Neuronal stem cell (in vitro differentiated cells): Measurements from ENCODE around the gene ZNF280B.
"Not testable (repeated sequence)": the region's sequence is repeated elsewhere in the genome, so short reads cannot be mapped to it uniquely, and the experiment has no call there.

Source experiments
- DNase-seq: peaks from one replicate; pipeline ENCODE4 v3.0.0-alpha.2; 2013; ENCODE audit warnings: low spot score
- H2AFZ ChIP-seq: one replicate; pipeline ENCODE4 v1.6.1; 2013; ENCODE audit warnings: mild to moderate bottlenecking, low read length, inconsistent platforms
- H2AK5ac ChIP-seq: 2 replicates; pipeline ENCODE4 v1.6.1; 2013; ENCODE audit warnings: low read depth, mild to moderate bottlenecking, inconsistent platforms, low read length, moderate library complexity, mixed read lengths
- H2BK120ac ChIP-seq: 2 replicates; pipeline ENCODE4 v1.6.1; 2013; ENCODE audit warnings: low read depth, mild to moderate bottlenecking, inconsistent platforms, low read length, moderate library complexity, mixed read lengths
- H2BK12ac ChIP-seq: one replicate; pipeline ENCODE4 v1.6.1; 2013; ENCODE audit warnings: low read length, inconsistent platforms
- H2BK15ac ChIP-seq: 2 replicates; pipeline ENCODE4 v1.6.1; 2013; ENCODE audit warnings: mild to moderate bottlenecking, low read length, inconsistent platforms, mixed read lengths
- H2BK5ac ChIP-seq: one replicate; pipeline ENCODE4 v1.6.1; 2013; ENCODE audit warnings: inconsistent platforms, mild to moderate bottlenecking, low read length, moderate library complexity
- H3K14ac ChIP-seq: one replicate; pipeline ENCODE4 v1.6.1; 2013; ENCODE audit warnings: low read length, inconsistent platforms
- H3K18ac ChIP-seq: 2 replicates; pipeline ENCODE4 v1.6.1; 2013; ENCODE audit warnings: low read length, inconsistent platforms
- H3K23ac ChIP-seq: 2 replicates; pipeline ENCODE4 v1.6.1; 2013; ENCODE audit warnings: low read depth, mild to moderate bottlenecking, mixed read lengths, low read length, inconsistent platforms; ENCODE audit not compliant: poor library complexity
- H3K27ac ChIP-seq: replicated peaks from 3 replicates; pipeline ENCODE4 v1.5.1; 2013; ENCODE audit warnings: low read length, inconsistent platforms
- H3K27me3 ChIP-seq, 3 experiments: 2 replicates each; pipeline ENCODE4 v1.6.1; 2013; ENCODE audit warnings: low read length in 3 of 3, mild to moderate bottlenecking in 2 of 3, inconsistent platforms in 1 of 3, low read depth in 1 of 3, mixed read lengths in 1 of 3, moderate library complexity in 1 of 3; ENCODE audit not compliant: control insufficient read depth in 3 of 3, insufficient read depth in 3 of 3
- H3K36me3 ChIP-seq, 2 donors: replicated peaks in 1 of 2; 2 replicates each; pipeline ENCODE4 v1.6.1; 2013; ENCODE audit warnings: low read length in 2 of 2; ENCODE audit not compliant: control insufficient read depth in 2 of 2, insufficient read depth in 2 of 2
- H3K4ac ChIP-seq: 2 replicates; pipeline ENCODE4 v1.6.1; 2013; ENCODE audit warnings: inconsistent platforms, mild to moderate bottlenecking, low read length, moderate library complexity
- H3K4me1 ChIP-seq, 2 donors: 1 replicate in 1 of 2; 2 replicates in 1 of 2; pipeline ENCODE4 v1.6.1; 2013; ENCODE audit warnings: low read length in 2 of 2, low read depth in 1 of 2; ENCODE audit not compliant: control insufficient read depth in 2 of 2, insufficient read depth in 1 of 2
- H3K4me2 ChIP-seq: one replicate; pipeline ENCODE4 v1.6.1; 2013; ENCODE audit warnings: mild to moderate bottlenecking, low read length, inconsistent platforms; ENCODE audit not compliant: insufficient read depth, poor library complexity, severe bottlenecking
- H3K4me3 ChIP-seq, 2 donors: 2 replicates each; pipeline ENCODE4 v1.5.1; 2013; ENCODE audit warnings: low read length in 2 of 2, mild to moderate bottlenecking in 2 of 2, inconsistent platforms in 1 of 2, moderate library complexity in 1 of 2
- H3K79me1 ChIP-seq: one replicate; pipeline ENCODE4 v1.6.1; 2013; ENCODE audit warnings: low read depth, mild to moderate bottlenecking, inconsistent platforms, low read length, moderate library complexity
- H3K9ac ChIP-seq: one replicate; pipeline ENCODE4 v1.6.1; 2013; ENCODE audit warnings: mild to moderate bottlenecking, low read depth, low read length, inconsistent platforms; ENCODE audit not compliant: poor library complexity
- H3K9me3 ChIP-seq, 2 donors: replicated peaks in 1 of 2; 2 replicates each; pipeline versions ENCODE3 to v1.6.1; 2013; ENCODE audit warnings: low read length in 2 of 2, mild to moderate bottlenecking in 2 of 2, inconsistent platforms in 1 of 2, low read depth in 1 of 2, mixed read lengths in 1 of 2, moderate library complexity in 1 of 2; ENCODE audit not compliant: control insufficient read depth in 2 of 2, insufficient read depth in 1 of 2
- H4K8ac ChIP-seq: one replicate; pipeline ENCODE4 v1.6.1; 2013; ENCODE audit warnings: low read depth, mild to moderate bottlenecking, inconsistent platforms, low read length, moderate library complexity
- H4K91ac ChIP-seq: one replicate; pipeline ENCODE4 v1.6.1; 2013; ENCODE audit warnings: low read length, low read depth, mild to moderate bottlenecking, inconsistent platforms; ENCODE audit not compliant: poor library complexity
- WGBS, 2 donors: extraction: QIAGEN DNeasy Blood & Tissue Kit; methylation state at CpG; one replicate each; pipeline ENCODE4 v1.1.7; 2013; ENCODE audit warnings: missing lambda C conversion rate in 2 of 2, mixed read lengths in 1 of 2; ENCODE audit not compliant: insufficient read length in 2 of 2, insufficient replicate concordance in 1 of 2; ENCODE audit errors: extremely low coverage in 2 of 2; 5-methylcytosine and 5-hydroxymethylcytosine counted together

Gene ZNF280B

DNA sequence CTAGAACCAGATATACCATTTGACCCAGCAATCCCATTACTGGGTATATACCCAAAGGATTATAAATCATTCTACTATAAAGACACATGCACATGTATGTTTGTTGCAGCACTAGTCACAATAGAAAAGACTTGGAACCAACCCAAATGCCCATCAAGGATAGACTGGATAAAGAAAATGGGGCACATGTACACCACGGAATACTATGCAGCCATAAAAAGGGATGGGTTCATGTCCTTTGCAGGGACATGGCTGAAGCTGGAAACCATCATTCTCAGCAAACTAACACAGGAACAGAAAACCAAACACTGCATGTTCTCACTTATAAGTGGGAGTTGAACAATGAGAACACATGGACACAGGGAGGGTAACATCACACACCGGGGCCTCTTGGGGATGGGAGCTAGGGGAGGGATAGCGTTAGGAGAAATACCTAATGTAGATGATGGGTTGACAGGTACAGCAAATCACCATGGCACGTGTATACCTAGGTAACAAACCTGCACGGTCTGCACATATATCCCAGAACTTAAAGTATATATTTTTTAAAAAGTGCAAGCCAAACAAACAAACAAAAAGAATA lies 64.4 kb downstream of the ZNF280B start:
- not testable (repeated sequence) for DNase-seq, H3K23ac ChIP-seq, H3K4me3 ChIP-seq, H2BK5ac ChIP-seq, H3K4me2 ChIP-seq, H2AFZ ChIP-seq, H2BK12ac ChIP-seq, H3K14ac ChIP-seq, H3K79me1 ChIP-seq, H3K4ac ChIP-seq, H3K9ac ChIP-seq, H4K8ac ChIP-seq, H4K91ac ChIP-seq, H3K27ac ChIP-seq, H3K36me3 ChIP-seq, H3K9me3 ChIP-seq, H3K4me1 ChIP-seq, H2BK15ac ChIP-seq, H2AK5ac ChIP-seq, H3K18ac ChIP-seq, H2BK120ac ChIP-seq
- no CpG with 5 or more reads among the region's 5 CpGs for WGBS, 2 donors
- H3K27me3 ChIP-seq = peaks cover 0 to 13% (median 0%) of the 10 kb centered on the region in 3 experiments

GRCh38 chr22:22442928-22443709 lies 65.4 kb downstream of the ZNF280B start:
- no peak overlapping the region for H3K23ac ChIP-seq
- no peak overlapping the region for H2AFZ ChIP-seq
- H3K9me3 ChIP-seq = peaks cover 0 to 5% of the 10 kb centered on the region in 2 donors
- H4K8ac ChIP-seq = no peak overlapping the region
- no peak overlapping the region for H3K18ac ChIP-seq
- no peak overlapping the region for H2BK5ac ChIP-seq
- no peak overlapping the region for H3K27ac ChIP-seq
- no peak overlapping the region for H3K14ac ChIP-seq
- H3K36me3 ChIP-seq = no peaks in the 10 kb centered on the region
- no peak overlapping the region for H2BK120ac ChIP-seq
- no peaks in the 10 kb centered on the region for H3K4me1 ChIP-seq
- no peak overlapping the region for H3K9ac ChIP-seq
- no peak overlapping the region for H3K4me2 ChIP-seq
- no peak overlapping the region for H3K4ac ChIP-seq
- no CpG with 5 or more reads among the region's 7 CpGs for WGBS, 2 donors
- H4K91ac ChIP-seq = no peak overlapping the region
- no peak overlapping the region for H3K4me3 ChIP-seq
- no peak overlapping the region for H2BK15ac ChIP-seq
- peaks cover 0 to 13% (median 0%) of the 10 kb centered on the region in 3 experiments for H3K27me3 ChIP-seq
- no peak overlapping the region for H2BK12ac ChIP-seq
- H2AK5ac ChIP-seq = no peak overlapping the region
- DNase-seq = no peak
- no peaks in the 10 kb centered on the region for H3K79me1 ChIP-seq

DNA sequence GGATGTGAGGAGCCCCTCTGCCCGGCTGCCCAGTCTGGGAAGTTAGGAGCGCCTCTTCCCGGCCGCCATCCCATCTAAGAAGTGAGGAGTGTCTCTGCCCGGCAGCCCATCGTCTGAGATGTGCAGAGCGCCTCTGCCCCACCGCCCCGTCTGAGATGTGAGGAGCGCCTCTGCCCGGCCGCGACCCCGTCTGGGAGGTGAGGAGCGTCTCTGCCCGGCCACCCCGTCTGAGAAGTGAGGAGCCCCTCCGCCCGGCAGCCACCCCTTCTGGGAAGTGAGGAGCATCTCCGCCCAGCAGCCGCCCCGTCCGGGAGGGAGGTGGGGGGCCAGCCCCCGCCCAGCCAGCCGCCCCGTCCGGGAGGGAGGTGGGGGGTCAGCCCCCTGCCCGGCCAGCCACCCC lies 66.9 kb downstream of the ZNF280B start:
- H3K27me3 ChIP-seq, H3K4me2 ChIP-seq, H4K8ac ChIP-seq, H3K9ac ChIP-seq, H3K27ac ChIP-seq, H2BK120ac ChIP-seq, H4K91ac ChIP-seq, H2AFZ ChIP-seq, H3K9me3 ChIP-seq, H3K79me1 ChIP-seq, H3K36me3 ChIP-seq, H3K4me3 ChIP-seq, H3K23ac ChIP-seq, H3K18ac ChIP-seq, H2BK5ac ChIP-seq, H2BK15ac ChIP-seq, DNase-seq, H2BK12ac ChIP-seq, H3K4me1 ChIP-seq, H2AK5ac ChIP-seq, H3K14ac ChIP-seq, H3K4ac ChIP-seq: not testable (repeated sequence)
- no CpG with 5 or more reads among the region's 28 CpGs for WGBS, 2 donors

DNA sequence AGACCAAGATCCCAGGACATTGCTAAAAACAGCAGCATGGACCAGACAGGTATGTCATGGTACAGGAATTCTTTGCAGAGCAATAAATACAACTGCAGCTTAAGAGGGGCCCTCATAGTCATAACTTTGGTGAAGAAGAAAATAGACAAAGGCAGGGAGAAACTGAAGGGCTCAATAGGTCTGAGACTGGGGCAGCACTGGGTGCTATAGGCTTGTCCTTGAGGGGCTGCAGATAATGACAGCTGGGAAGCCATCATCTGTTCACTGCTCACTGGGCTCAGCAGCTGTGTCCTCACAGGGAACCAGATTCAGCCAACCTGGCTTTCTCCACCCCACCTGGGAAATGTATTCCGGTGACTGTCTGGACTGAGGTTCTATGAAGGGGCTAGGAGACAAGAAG lies 68.4 kb downstream of the ZNF280B start:
- H4K8ac ChIP-seq = no peak overlapping the region
- no peak overlapping the region for H4K91ac ChIP-seq
- no peak overlapping the region for H3K18ac ChIP-seq
- no peak overlapping the region for H3K4me3 ChIP-seq
- DNase-seq = no peak
- H3K4me1 ChIP-seq = no peaks in the 10 kb centered on the region
- no peak overlapping the region for H2AK5ac ChIP-seq
- no peak overlapping the region for H3K23ac ChIP-seq
- no peak overlapping the region for H2BK120ac ChIP-seq
- H3K27me3 ChIP-seq = peaks cover 0 to 3% (median 0%) of the 10 kb centered on the region in 3 experiments
- no peak overlapping the region for H3K4me2 ChIP-seq
- H3K4ac ChIP-seq = no peak overlapping the region
- WGBS, 2 donors = no CpG with 5 or more reads among the region's 1 CpG
- H3K9me3 ChIP-seq = peaks cover 0 to 5% of the 10 kb centered on the region in 2 donors
- H2BK15ac ChIP-seq = no peak overlapping the region
- no peaks in the 10 kb centered on the region for H3K79me1 ChIP-seq
- no peak overlapping the region for H2AFZ ChIP-seq
- no peak overlapping the region for H3K9ac ChIP-seq
- H3K14ac ChIP-seq = no peak overlapping the region
- H3K36me3 ChIP-seq = no peaks in the 10 kb centered on the region
- no peak overlapping the region for H2BK12ac ChIP-seq
- H2BK5ac ChIP-seq = no peak overlapping the region
- H3K27ac ChIP-seq = no peak overlapping the region
